ENCODE results near the gene SEL1L2.

- TF ChIP-seq POLR2AphosphoS5 (IDR thresholded peaks at IDR 0.05) (no peak), POLR2A (IDR thresholded peaks at IDR 0.05) (no peak)
Observed at GRCh38 chr20:13851279-13851678, 139.1 kb downstream of the SEL1L2 start.

Measured in spleen (tissue), 3 donors.